KOPT-K1 (cell line): Measurements from ENCODE around the gene OR51B4.
"Not testable (repeated sequence)": the region's sequence is repeated elsewhere in the genome, so short reads cannot be mapped to it uniquely, and the experiment has no call there.

Experiments
- H3K27ac ChIP-seq: fragments of 200-600 bp; sonication (generic); 2 replicates; pipeline ENCODE4 v1.5.1; 2016; ENCODE audit warnings: antibody characterized with exemption, mild to moderate bottlenecking, low read depth, low read length; ENCODE audit not compliant: poor library complexity, severe bottlenecking
- H3K36me3 ChIP-seq: fragments of 200-600 bp; sonication (generic); 2 replicates; pipeline ENCODE4 v1.5.1; 2017; ENCODE audit warnings: antibody characterized with exemption, mild to moderate bottlenecking, low read length, moderate library complexity; ENCODE audit not compliant: insufficient read depth
- H3K9me3 ChIP-seq: fragments of 200-600 bp; sonication (generic); 2 replicates; pipeline ENCODE4 v1.5.1; 2017; ENCODE audit warnings: antibody characterized with exemption, low read length, mild to moderate bottlenecking; ENCODE audit not compliant: insufficient read depth, poor library complexity, severe bottlenecking

The OR51B4 gene

GRCh38 chr11:5301846-5302245 is at the start of gene OR51B4:
Gene OR51B4, minus strand, starts transcription at chr11:5301946. Its CDS starts 0 bp downstream, at chr11:5301946.
- no peaks in the 10 kb centered on the region for H3K9me3 ChIP-seq
- H3K27ac ChIP-seq: no peak within 1 kb of the TSS
- H3K36me3 ChIP-seq: no peaks in the 10 kb centered on the region

- Histone ChIP-seq H3K9me3 (no peaks in the 10 kb centered on the region), H3K27ac (no peak within 1 kb of the TSS), H3K36me3 (no peaks in the 10 kb centered on the region)
These were observed 49.5 kb upstream of the OR51B4 start, which contains the start of gene OR51B6 for GRCh38 chr11:5351208-5351607. Gene OR51B6, plus strand, starts transcription at chr11:5351508. Its CDS starts 0 bp downstream, at chr11:5351508.

GRCh38 chr11:5349550-5349949 is 47.8 kb upstream of the OR51B4 start:
- Histone ChIP-seq H3K9me3 (no peaks in the 10 kb centered on the region), H3K27ac (no peak overlapping the region), H3K36me3 (no peaks in the 10 kb centered on the region)

GRCh38 chr11:5348551-5349194 is 46.9 kb upstream of the OR51B4 start:
- Histone ChIP-seq H3K9me3 (no peaks in the 10 kb centered on the region), H3K27ac (no peak overlapping the region), H3K36me3 (no peaks in the 10 kb centered on the region)

- H3K9me3 ChIP-seq: no peaks in the 10 kb centered on the region
- H3K27ac ChIP-seq: no peak overlapping the region
- H3K36me3 ChIP-seq: no peaks in the 10 kb centered on the region
These were observed 44.1 kb upstream of the OR51B4 start for GRCh38 chr11:5345831-5346230.

DNA sequence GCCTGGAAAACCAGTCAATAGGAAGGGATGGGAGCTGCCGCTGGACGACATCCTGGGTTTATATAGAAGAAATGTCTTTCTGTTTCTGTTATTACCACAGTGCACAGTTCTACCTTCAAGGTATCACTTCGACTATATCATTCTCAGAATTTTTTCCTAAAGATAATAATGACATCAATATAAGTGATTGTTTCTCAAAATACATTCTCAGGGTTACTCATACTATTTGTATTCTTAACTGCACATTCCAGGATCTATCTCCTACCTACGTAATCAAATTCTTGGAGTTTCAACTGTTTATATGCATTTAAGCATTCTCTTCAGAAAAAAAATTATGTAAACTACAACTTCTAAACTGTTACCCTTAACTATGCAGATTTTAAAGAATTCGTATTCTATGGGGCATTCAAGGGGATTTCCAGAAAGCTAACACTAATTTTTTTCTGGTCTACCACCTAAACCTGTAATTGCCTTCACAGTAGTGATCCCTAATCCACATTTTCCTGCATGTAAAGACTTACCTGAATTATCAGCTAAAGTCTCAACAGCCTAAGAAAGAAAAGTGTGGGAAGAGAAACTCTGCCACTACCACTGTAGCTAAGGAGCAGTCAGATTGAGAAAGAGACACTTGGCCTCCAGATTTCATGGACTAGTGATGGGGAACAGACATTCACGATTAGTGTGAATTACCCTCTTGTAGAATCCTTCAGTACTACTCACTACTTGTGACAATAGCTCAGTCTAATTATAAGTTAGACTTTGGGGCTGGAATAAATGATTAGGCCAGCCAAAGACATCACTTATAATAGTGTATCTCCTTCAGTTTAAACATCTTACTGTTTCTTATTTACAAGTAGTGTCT is 42.0 kb upstream of the OR51B4 start, which contains the start of gene OR51B5:
Gene OR51B5, minus strand, starts transcription at position 51 of the 862 bp plus-strand sequence. Its CDS starts 0 bp downstream, at position 51.
- Histone ChIP-seq H3K9me3 (no peaks in the 10 kb centered on the region), H3K36me3 (no peaks in the 10 kb centered on the region), H3K27ac (no peak within 1 kb of the TSS)

- Histone ChIP-seq H3K36me3 (no peaks in the 10 kb centered on the region), H3K9me3 (no peaks in the 10 kb centered on the region), H3K27ac (no peak overlapping the region)
These were observed 38.1 kb upstream of the OR51B4 start for GRCh38 chr11:5339771-5340322.

GRCh38 chr11:5337253-5337652 is 35.5 kb upstream of the OR51B4 start:
- H3K27ac ChIP-seq, H3K9me3 ChIP-seq, H3K36me3 ChIP-seq: not testable (repeated sequence)

- H3K9me3 ChIP-seq: no peaks in the 10 kb centered on the region
- H3K27ac ChIP-seq: no peak overlapping the region
- no peaks in the 10 kb centered on the region for H3K36me3 ChIP-seq
These were observed 34.6 kb upstream of the OR51B4 start for GRCh38 chr11:5336331-5336730.

DNA sequence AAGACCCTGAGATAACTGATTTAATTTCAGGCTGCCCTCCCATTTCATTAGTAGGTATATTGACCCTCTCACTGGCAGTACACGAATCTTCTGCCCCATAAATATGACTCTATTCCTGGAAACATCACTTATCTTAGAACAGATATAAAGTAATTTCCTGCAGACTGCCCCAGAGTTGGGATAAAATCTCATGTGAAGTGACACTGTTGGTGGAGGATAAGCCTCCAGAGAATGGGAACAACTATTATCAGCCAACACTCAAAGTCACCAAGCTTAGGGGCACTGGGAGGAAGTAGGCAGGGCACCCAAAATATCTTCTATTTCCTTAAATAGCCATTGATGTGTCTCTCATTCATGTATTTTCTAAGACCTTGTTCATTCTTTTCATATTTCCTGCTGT is 33.4 kb upstream of the OR51B4 start:
- H3K9me3 ChIP-seq: no peaks in the 10 kb centered on the region
- no peak overlapping the region for H3K27ac ChIP-seq
- no peaks in the 10 kb centered on the region for H3K36me3 ChIP-seq

- no peaks in the 10 kb centered on the region for H3K36me3 ChIP-seq
- H3K27ac ChIP-seq: no peak within 1 kb of the TSS
- H3K9me3 ChIP-seq: no peaks in the 10 kb centered on the region
These were observed 22.5 kb upstream of the OR51B4 start, which contains the start of gene OR51B2 for GRCh38 chr11:5324197-5324596. Gene OR51B2, minus strand, starts transcription at chr11:5324297. Its CDS starts 0 bp downstream, at chr11:5324297.

DNA sequence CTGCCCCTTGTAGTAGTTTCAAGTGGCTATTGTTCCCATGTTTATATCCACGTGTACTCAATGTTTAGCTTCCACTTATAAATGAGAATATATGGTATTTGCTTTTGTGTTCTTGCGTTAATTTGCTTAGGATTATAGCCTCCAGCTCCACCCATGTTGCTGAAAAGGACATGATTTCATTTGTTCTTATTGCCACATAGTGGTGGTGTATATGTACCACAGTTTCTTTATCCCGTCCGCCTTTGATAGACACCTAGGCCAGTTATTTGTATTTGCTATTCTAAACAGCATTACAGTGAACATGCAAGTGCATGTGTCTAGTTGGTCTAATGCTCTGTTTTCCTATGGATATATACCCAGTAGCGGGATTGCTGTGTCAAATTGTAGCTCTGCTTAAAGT is 15.5 kb upstream of the OR51B4 start:
- no peaks in the 10 kb centered on the region for H3K36me3 ChIP-seq
- H3K9me3 ChIP-seq: no peaks in the 10 kb centered on the region
- H3K27ac ChIP-seq: no peak overlapping the region

GRCh38 chr11:5313326-5314023 is 11.7 kb upstream of the OR51B4 start:
- H3K27ac ChIP-seq, H3K9me3 ChIP-seq, H3K36me3 ChIP-seq: not testable (repeated sequence)

- Histone ChIP-seq H3K27ac (no peak overlapping the region), H3K9me3 (no peaks in the 10 kb centered on the region), H3K36me3 (no peaks in the 10 kb centered on the region)
These were observed 8.7 kb upstream of the OR51B4 start for GRCh38 chr11:5310423-5310822.
